Colonic mucosa (tissue), 4 donors: ENCODE data around the gene QPCT. TPM values are rescaled to one million over a fixed set of nuclear protein-coding genes. Genes with fewer than 3 reads are reported as not detected.

Source experiments
- DNase-seq: peaks from one replicate; pipeline ENCODE4 v3.0.0-alpha.2; 2020
- H3K27ac ChIP-seq: fragments of 200-600 bp; one replicate; pipeline ENCODE4 v1.8.0; 2021
- H3K27me3 ChIP-seq: fragments of 200-600 bp; one replicate; pipeline ENCODE4 v1.8.0; 2021
- H3K36me3 ChIP-seq: fragments of 200-600 bp; one replicate; pipeline ENCODE4 v1.8.0; 2021
- H3K4me1 ChIP-seq: fragments of 200-600 bp; one replicate; pipeline ENCODE4 v1.8.0; 2021; ENCODE audit warnings: mild to moderate bottlenecking
- H3K4me3 ChIP-seq: fragments of 200-600 bp; one replicate; pipeline ENCODE4 v1.8.0; 2021
- H3K9ac ChIP-seq, 2 donors: one replicate each; pipeline ENCODE4 v1.7.0; 2013; ENCODE audit warnings: control low read depth in 2 of 2, low read depth in 2 of 2, low read length in 2 of 2
- H3K9me3 ChIP-seq: fragments of 200-600 bp; one replicate; pipeline ENCODE4 v1.8.0; 2021
- intact Hi-C: fragments of 100-400 bp; cut with DNase I; formaldehyde crosslinking; loops from one replicate; pipeline ENCODE4 v1.14.1; 2022
- total RNA-seq, 2 donors: library from RNA; stranded (reverse); fragmentation: NEBNext Ultra II Directional in 1 of 2; extraction: Animal tissue kit (Norgen Biotek cat#: 25700) in 1 of 2; gene quantifications; one replicate each; pipeline ENCODE4 v1.2.1, GENCODE V29; 2021
- TF ChIP-seq, protein P1 (sequence below): fragments of 200-600 bp; IDR thresholded peaks from one replicate; pipeline ENCODE4 v1.8.0; 2022; ENCODE audit warnings: antibody characterized with exemption, mild to moderate bottlenecking
- donor health status: healthy.
- donor health status: DM: no; HTN: no; CAD: no.
- donor health status: DM: no; HTN: no; CAD: no.

QPCT gene
- total RNA-seq, 2 donors from 2014 or later = 5.3 to 10.7 TPM

DNA sequence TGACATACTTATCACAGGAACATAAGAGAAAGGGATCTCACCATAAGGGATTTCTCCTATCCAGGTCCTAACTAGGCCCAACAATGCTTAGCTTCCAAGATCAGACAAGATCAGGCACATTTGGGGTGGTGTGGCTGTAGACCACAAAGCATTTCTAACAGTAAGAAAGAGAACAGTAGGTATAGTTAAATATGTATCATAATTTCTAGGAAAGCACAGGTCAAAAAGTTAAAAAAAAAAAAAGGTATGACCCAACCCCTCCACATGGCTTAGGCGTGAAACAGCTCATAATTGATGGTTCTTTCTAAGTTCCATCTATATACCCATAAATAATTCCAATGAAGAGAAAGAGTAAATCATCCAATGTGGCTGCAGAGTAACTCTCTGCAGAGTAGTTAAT lies 26.7 kb upstream of the QPCT start:
- H3K9ac ChIP-seq = no peak overlapping the region
- intact Hi-C loops = no loop called here
- H3K36me3 ChIP-seq = no peaks in the 10 kb centered on the region
- H3K9me3 ChIP-seq = no peaks in the 10 kb centered on the region
- TF ChIP-seq, protein P1, sequence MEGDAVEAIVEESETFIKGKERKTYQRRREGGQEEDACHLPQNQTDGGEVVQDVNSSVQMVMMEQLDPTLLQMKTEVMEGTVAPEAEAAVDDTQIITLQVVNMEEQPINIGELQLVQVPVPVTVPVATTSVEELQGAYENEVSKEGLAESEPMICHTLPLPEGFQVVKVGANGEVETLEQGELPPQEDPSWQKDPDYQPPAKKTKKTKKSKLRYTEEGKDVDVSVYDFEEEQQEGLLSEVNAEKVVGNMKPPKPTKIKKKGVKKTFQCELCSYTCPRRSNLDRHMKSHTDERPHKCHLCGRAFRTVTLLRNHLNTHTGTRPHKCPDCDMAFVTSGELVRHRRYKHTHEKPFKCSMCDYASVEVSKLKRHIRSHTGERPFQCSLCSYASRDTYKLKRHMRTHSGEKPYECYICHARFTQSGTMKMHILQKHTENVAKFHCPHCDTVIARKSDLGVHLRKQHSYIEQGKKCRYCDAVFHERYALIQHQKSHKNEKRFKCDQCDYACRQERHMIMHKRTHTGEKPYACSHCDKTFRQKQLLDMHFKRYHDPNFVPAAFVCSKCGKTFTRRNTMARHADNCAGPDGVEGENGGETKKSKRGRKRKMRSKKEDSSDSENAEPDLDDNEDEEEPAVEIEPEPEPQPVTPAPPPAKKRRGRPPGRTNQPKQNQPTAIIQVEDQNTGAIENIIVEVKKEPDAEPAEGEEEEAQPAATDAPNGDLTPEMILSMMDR = no peak
- H3K4me1 ChIP-seq = no peaks in the 10 kb centered on the region
- no peak overlapping the region for H3K27ac ChIP-seq
- H3K27me3 ChIP-seq = no peaks in the 10 kb centered on the region
- H3K4me3 ChIP-seq = no peak overlapping the region
- DNase-seq = no peak

DNA sequence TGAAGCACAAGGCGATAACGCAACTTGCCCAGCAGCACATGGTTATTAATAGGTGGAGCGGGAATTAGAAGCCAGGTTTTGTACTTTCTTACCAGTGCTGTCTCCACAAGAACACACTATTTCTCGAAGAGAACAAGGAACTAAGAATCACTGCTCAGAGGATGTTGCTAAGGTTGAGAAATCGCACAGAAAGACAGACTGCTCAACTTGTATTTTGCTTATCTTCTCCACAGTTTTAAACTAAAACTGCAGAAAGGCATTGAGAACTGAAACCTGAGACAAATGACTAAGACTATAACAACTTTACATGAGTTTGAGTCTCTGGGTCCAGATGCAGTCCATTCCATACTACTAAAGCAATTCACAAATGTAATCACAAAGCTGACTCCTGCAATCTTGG lies 26.0 kb upstream of the QPCT start:
- no peaks in the 10 kb centered on the region for H3K4me1 ChIP-seq
- no peak overlapping the region for H3K9ac ChIP-seq
- H3K9me3 ChIP-seq = no peaks in the 10 kb centered on the region
- H3K36me3 ChIP-seq = no peaks in the 10 kb centered on the region
- no peak for DNase-seq
- intact Hi-C loops = no loop called here
- H3K4me3 ChIP-seq = no peak overlapping the region
- no peak overlapping the region for H3K27ac ChIP-seq
- TF ChIP-seq, protein P1 = no peak
- H3K27me3 ChIP-seq = no peaks in the 10 kb centered on the region

DNA sequence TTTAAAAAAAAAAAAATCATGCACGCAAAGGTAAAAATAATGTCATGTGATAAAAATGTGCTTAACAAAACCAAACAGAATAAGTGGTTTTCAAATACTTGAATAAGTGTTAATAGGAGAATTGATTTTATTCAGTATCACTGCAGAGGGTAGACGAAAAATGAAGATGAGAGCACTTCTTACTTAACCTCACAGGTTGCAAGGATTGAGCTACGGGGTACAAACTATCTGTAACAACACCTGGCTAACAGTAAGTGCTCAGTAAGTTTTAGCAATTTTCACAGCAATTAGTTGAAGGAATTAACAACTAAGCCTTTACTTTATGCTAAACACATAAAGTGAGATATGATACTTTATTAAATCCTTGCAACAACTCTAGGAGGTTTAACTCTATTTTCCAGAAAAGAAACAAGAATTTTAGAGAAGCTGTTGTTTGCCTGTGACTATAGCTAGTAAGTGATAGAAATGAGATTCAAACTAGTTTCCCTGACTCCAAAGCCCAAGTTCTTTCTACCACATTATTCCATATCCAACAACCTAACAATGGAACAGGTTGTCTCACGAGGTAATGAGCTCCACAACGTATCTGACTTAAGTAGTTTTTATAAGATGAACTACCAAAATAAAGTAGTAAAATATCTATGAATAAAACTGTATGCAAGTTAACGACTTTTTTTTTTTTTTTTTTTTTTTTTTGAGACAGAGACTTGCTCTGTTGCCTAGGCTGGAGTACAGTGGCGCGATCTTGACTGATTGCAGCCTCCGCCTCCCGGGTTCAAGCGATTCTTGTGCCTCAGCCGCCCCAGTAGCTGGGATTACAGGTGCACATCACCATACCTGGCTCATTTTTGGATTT lies 24.4 kb upstream of the QPCT start:
- no peaks in the 10 kb centered on the region for H3K4me1 ChIP-seq
- DNase-seq = no peak

DNA sequence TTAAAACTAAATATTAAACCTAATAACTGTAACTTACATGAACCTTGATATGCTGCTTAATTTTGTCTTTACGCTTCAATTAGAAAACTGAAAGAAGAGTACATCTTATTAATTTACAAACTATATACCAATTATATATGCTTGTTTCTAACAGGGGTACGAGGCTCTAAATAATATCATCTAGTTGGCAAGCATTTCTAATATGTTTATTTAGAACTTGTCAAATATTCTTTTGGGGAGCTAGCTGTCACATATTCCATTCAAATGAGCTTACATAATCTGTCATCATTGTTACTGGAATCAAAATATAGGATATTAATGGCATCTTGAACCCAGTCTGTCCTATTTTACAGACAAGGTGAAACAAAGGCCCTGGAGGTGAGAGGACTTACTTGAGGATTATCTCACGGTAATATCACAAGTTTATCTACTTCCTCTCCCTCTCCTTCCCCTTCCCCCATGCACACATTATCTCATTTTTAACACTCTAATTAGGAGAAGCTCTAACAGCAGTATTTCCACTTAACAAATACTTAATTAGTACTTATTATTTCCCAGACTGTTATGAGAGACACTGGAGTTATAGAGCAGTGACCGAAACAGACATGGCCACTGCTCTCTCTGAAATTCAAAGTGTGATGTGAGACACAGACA lies 23.3 kb upstream of the QPCT start:
- Histone ChIP-seq H3K9ac (peak overlapping the region in 1 of 2 donors; percentile 49), H3K9me3 (no peaks in the 10 kb centered on the region), H3K4me1 (no peaks in the 10 kb centered on the region), H3K36me3 (no peaks in the 10 kb centered on the region), H3K4me3 (no peak overlapping the region), H3K27ac (no peak overlapping the region), H3K27me3 (no peaks in the 10 kb centered on the region)
- no peak for DNase-seq
- intact Hi-C loops = no loop called here
- TF ChIP-seq, protein P1 = no peak

More for the DNA sequence above, 24.4 kb upstream of the QPCT start:
- Histone ChIP-seq H3K27me3 (no peaks in the 10 kb centered on the region), H3K4me3 (no peak overlapping the region), H3K9ac (no peak overlapping the region), H3K27ac (no peak overlapping the region), H3K36me3 (no peaks in the 10 kb centered on the region), H3K9me3 (no peaks in the 10 kb centered on the region)
- intact Hi-C loops = no loop called here
- TF ChIP-seq, protein P1 = no peak

DNA sequence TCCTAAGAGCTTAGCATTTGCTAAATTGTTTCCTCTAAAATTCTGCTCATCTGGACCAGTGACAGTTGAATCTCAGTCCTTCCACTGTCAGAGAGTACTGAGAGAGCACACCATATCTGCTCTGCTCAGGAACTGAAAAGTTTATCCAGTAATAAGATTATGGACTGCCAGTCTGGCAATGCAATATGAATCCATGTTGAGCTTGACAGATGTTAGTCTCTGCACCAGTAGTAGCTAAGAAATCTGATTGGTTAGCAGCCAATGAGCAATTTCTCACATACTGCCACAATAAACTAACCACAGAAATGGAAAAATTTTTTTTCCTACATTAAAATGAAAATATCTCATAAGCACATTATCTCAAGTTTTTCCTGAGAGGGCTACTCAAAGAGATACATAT lies 22.1 kb upstream of the QPCT start:
- DNase-seq = no peak
- H3K4me3 ChIP-seq = no peak overlapping the region

More for the DNA sequence above, 22.1 kb upstream of the QPCT start:
- Histone ChIP-seq H3K27me3 (no peaks in the 10 kb centered on the region), H3K27ac (no peak overlapping the region), H3K9me3 (no peaks in the 10 kb centered on the region), H3K36me3 (no peaks in the 10 kb centered on the region), H3K4me1 (no peaks in the 10 kb centered on the region), H3K9ac (peak overlapping the region in 1 of 2 donors; percentile 1)
- intact Hi-C loops = no loop called here
- TF ChIP-seq, protein P1 = no peak
